Smooth muscle cell (in vitro differentiated cells): Measurements from ENCODE around the gene BACE1. TPM values are rescaled to one million over a fixed set of nuclear protein-coding genes. Genes with fewer than 3 reads are reported as not detected.

Experiments used
- DNase-seq: peaks from one replicate; lab custom pipeline; 2025; ENCODE audit not compliant: unreplicated experiment; lab: John Stamatoyannopoulos, UW
- H2AFZ ChIP-seq: fragments of 200-600 bp; sonication (generic); 2 replicates; pipeline ENCODE4 v1.6.0; 2016; ENCODE audit warnings: antibody characterized with exemption, low read depth, mild to moderate bottlenecking
- H3F3A ChIP-seq: fragments of 200-600 bp; sonication (generic); 2 replicates; pipeline ENCODE4 v1.6.0; 2017; ENCODE audit warnings: antibody characterized with exemption, low read depth
- H3K27ac ChIP-seq: fragments of 200-600 bp; sonication (generic); 2 replicates; pipeline ENCODE4 v1.5.1; 2016; ENCODE audit warnings: low read depth, mild to moderate bottlenecking
- H3K27me3 ChIP-seq: fragments of 200-600 bp; sonication (generic); 2 replicates; pipeline ENCODE4 v1.6.1; 2016; ENCODE audit warnings: low read depth, mild to moderate bottlenecking
- H3K36me3 ChIP-seq: fragments of 200-600 bp; sonication (generic); 2 replicates; pipeline ENCODE4 v1.5.1; 2016; ENCODE audit warnings: low read depth
- H3K4me1 ChIP-seq: fragments of 200-600 bp; sonication (generic); 2 replicates; pipeline ENCODE4 v1.5.1; 2016; ENCODE audit warnings: low read depth
- H3K4me2 ChIP-seq: fragments of 200-600 bp; sonication (generic); 2 replicates; pipeline ENCODE4 v1.6.0; 2016; ENCODE audit warnings: mild to moderate bottlenecking
- H3K4me3 ChIP-seq: fragments of 200-600 bp; sonication (generic); 2 replicates; pipeline ENCODE4 v1.5.1; 2016; ENCODE audit warnings: mild to moderate bottlenecking
- H3K79me2 ChIP-seq: fragments of 200-600 bp; sonication (generic); 2 replicates; pipeline ENCODE4 v1.6.0; 2016; ENCODE audit warnings: low read depth, mild to moderate bottlenecking
- H3K9ac ChIP-seq: fragments of 200-600 bp; sonication (generic); 2 replicates; pipeline ENCODE4 v1.6.0; 2016; ENCODE audit warnings: low read depth
- H3K9me3 ChIP-seq: fragments of 200-600 bp; sonication (generic); replicated peaks from 2 replicates; pipeline ENCODE4 v1.5.1; 2016; ENCODE audit warnings: low read depth
- H4K20me1 ChIP-seq: fragments of 200-600 bp; sonication (generic); 2 replicates; pipeline ENCODE4 v1.6.0; 2016; ENCODE audit warnings: low read depth
- CTCF ChIP-seq: fragments of 200-600 bp; sonication (generic); IDR thresholded peaks from 2 replicates; pipeline ENCODE4 v1.5.1; 2017; ENCODE audit warnings: borderline replicate concordance, mild to moderate bottlenecking, antibody characterized with exemption; ENCODE audit not compliant: insufficient read depth, poor library complexity, severe bottlenecking
- WGBS: methylation state at CpG from one replicate; pipeline ENCODE4 v1.1.7; 2016; ENCODE audit warnings: low lambda C conversion rate; 5-methylcytosine and 5-hydroxymethylcytosine counted together
- polyA plus RNA-seq: library from polyadenylated mRNA; unstranded; fragments of >200 nt; fragmentation: Nextera tagmentation; extraction: Ambion mirVana; gene quantifications from 2 replicates; pipeline ENCODE4 v1.2.1, GENCODE V29; 2016
- total RNA-seq: library from RNA; depleted of rRNA; stranded (reverse); fragments of >200 nt; gene quantifications from 2 replicates; pipeline ENCODE4 v1.2.3, GENCODE V29; 2014

The BACE1 gene
- total and polyA plus RNA-seq, 2 experiments from 2014 or later: 17.5 to 32.4 TPM

- H3F3A ChIP-seq: no peaks in the 10 kb centered on the region
- no peaks in the 10 kb centered on the region for H3K4me1 ChIP-seq
- no peak overlapping the region for H3K4me3 ChIP-seq
- H3K36me3 ChIP-seq: peaks cover 4% of the 10 kb centered on the region
- peaks cover 16% of the 10 kb centered on the region for H4K20me1 ChIP-seq
- H2AFZ ChIP-seq: no peak overlapping the region
- 91% methylated on average over 6 of the region's 6 CpGs for WGBS
- no peak overlapping the region for H3K9ac ChIP-seq
- H3K27me3 ChIP-seq: no peaks in the 10 kb centered on the region
- no peaks in the 10 kb centered on the region for H3K9me3 ChIP-seq
- peaks cover 10% of the 10 kb centered on the region for H3K79me2 ChIP-seq
- no peak for DNase-seq
- no peak overlapping the region for H3K4me2 ChIP-seq
- TF ChIP-seq CTCF: no peak
- H3K27ac ChIP-seq: no peak overlapping the region
These were observed 18.8 kb upstream of the BACE1 start for GRCh38 chr11:117334896-117335295.

GRCh38 chr11:117333917-117334316 lies 17.9 kb upstream of the BACE1 start:
- Histone ChIP-seq H3K27ac (no peak overlapping the region), H3K4me1 (peaks cover 2% of the 10 kb centered on the region), H3K4me2 (no peak overlapping the region), H2AFZ (no peak overlapping the region), H3K4me3 (no peak overlapping the region), H3K9me3 (no peaks in the 10 kb centered on the region), H3K79me2 (peaks cover 19% of the 10 kb centered on the region), H3K9ac (no peak overlapping the region), H3F3A (no peaks in the 10 kb centered on the region), H4K20me1 (peaks cover 22% of the 10 kb centered on the region), H3K27me3 (no peaks in the 10 kb centered on the region), H3K36me3 (no peaks in the 10 kb centered on the region)
- TF ChIP-seq CTCF: no peak
- WGBS: 87% methylated on average over 9 of the region's 9 CpGs
- DNase-seq: no peak

GRCh38 chr11:117332843-117333242 lies 16.8 kb upstream of the BACE1 start:
- Histone ChIP-seq H4K20me1 (peaks cover 22% of the 10 kb centered on the region), H3K79me2 (peaks cover 19% of the 10 kb centered on the region), H3K4me2 (no peak overlapping the region), H3K9ac (no peak overlapping the region), H3F3A (no peaks in the 10 kb centered on the region), H2AFZ (no peak overlapping the region), H3K27me3 (no peaks in the 10 kb centered on the region), H3K9me3 (no peaks in the 10 kb centered on the region), H3K36me3 (no peaks in the 10 kb centered on the region), H3K4me1 (peaks cover 7% of the 10 kb centered on the region), H3K4me3 (no peak overlapping the region), H3K27ac (no peak overlapping the region)
- DNase-seq: no peak
- no peak for TF ChIP-seq CTCF
- 75% methylated on average over 2 of the region's 2 CpGs for WGBS

GRCh38 chr11:117328375-117329010 lies 12.4 kb upstream of the BACE1 start:
- H4K20me1 ChIP-seq: peaks cover 14% of the 10 kb centered on the region
- peaks cover 7% of the 10 kb centered on the region for H3K4me1 ChIP-seq
- peak overlapping the region; percentile 84 for H2AFZ ChIP-seq
- no peaks in the 10 kb centered on the region for H3K27me3 ChIP-seq
- H3K4me3 ChIP-seq: peak overlapping the region; percentile 87
- peak overlapping the region; percentile 89 for H3K4me2 ChIP-seq
- peak overlapping the region; percentile 80 for H3K9ac ChIP-seq
- WGBS: 8% methylated on average over 15 of the region's 15 CpGs
- peaks cover 19% of the 10 kb centered on the region for H3K79me2 ChIP-seq
- no peak for DNase-seq
- no peaks in the 10 kb centered on the region for H3K36me3 ChIP-seq
- no peaks in the 10 kb centered on the region for H3K9me3 ChIP-seq
- no peaks in the 10 kb centered on the region for H3F3A ChIP-seq
- TF ChIP-seq CTCF: no peak
- peak overlapping the region; percentile 91 for H3K27ac ChIP-seq
